ENCODE results near the gene CFAP299.
"Not testable (repeated sequence)": the region's sequence is repeated elsewhere in the genome, so short reads cannot be mapped to it uniquely, and the experiment has no call there.

CFAP299 gene

DNA sequence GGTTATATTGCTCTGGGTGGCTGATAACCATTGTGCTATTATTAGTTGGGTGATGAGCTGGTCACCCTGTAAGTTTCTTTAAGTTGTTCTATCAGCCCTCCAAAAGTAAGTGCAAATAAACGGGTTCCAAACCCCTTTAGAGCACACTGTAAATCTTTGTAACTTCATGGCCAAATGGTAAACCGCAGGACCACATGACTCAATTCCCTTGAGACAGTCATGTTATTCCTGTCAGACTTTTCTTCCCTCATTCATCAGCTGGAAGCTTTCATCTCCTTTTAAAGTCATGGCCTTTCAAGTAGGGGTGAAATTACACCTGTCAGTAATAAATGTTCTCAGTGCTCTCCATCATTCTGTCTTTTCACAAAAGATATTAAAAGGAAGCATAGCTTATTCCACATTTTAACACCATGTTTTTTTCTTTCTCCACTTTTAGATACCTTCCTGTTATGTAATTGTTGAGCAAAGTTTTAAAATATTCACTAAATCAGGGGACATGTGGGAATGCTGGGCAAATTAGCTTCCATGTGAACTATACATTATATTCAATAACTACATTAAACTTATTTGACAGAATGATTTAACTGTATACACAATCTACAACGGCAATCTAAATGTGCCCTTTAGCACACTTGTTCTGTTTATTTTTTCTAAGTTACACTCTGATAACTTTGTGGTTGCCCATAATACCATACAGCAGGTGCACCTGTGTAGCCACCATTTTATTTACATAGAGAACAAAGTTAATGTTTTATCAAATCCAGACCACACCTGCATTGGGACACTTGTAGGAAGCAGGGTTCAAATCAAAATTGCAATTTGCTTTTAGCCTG, 275.5 kb downstream of the CFAP299 start:
- DNase-seq (ENCODE audit: low spot score), result no peak

DNA sequence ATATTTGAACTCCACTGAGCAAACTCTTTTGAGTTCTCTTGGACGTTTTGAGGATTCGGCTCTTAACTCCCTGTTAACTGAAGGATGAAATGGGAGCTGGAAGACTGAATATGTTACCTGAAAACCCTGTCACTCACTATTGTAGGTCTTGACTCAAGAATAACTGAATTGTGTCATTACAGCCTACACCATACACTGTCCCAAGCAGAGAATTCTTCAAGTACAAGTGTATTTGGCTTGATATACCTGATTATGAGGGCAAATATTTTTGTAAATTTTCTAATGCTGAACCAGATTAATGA, 276.1 kb downstream of the CFAP299 start:
- no peak for DNase-seq (ENCODE audit: low spot score)

DNA sequence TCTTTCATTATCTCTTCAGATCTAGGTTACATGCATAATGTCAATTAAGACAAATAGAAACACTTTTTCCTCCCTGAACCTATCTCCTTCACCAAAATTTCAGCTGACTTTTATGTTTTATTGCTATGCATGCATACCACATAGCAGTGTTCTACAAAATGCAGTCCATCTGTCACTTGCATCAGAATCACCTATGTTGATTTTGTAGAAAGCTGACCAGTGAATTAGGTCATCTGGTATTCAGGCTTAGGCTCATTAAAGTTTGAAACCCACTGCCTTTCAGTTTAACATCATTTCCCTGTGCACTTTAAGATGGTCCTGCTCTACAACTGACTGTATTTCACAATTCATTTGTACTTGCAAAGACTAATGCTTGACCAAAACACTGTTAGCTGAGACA, 277.9 kb downstream of the CFAP299 start:
- no peak for DNase-seq (ENCODE audit: low spot score)

DNA sequence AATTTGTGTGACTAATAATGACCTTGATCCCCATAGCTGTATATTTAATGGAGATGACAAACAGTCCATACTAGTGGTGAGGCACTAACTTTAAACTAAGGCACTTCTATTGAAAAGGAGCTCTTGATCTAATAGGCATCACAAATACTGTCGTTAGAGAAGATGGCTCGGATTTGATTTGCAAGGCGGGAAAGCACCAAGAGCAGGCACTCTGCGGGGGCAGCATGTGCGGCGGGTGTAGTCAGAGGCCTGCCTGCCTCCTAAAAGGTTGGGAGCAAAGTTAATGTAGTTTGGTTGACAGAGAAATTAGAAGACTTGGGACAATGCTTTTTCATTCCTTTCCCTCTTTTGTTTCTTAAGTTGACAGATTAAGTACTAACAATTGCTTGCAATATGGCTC, 278.8 kb downstream of the CFAP299 start:
- no peak for DNase-seq (ENCODE audit: low spot score)

DNA sequence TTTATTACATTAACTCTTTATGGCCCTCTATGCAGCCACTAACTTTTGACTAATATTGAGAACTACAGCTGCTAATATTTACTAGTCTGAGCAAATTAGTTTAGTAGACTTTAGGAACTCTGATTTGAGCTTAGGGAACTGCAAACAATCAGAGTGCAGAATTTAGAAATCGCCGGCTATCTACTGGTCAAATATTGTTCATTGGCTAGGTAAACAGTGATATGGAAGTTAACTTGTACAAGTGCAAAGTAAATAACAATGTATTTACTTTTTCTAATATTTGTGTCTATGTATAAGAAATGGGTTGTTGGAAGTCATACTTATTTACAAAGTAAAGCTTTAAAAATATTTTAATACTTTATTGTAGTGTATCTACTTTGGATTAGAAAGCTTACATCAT, 279.6 kb downstream of the CFAP299 start:
- DNase-seq (ENCODE audit: low spot score), result no peak

GRCh38 chr4:80619070-80619674, 283.6 kb downstream of the CFAP299 start:
- DNase-seq (ENCODE audit: low spot score), result peak; percentile 39

GRCh38 chr4:80631861-80632260, 296.3 kb downstream of the CFAP299 start:
- no peak for DNase-seq (ENCODE audit: low spot score)

- no peak for DNase-seq (ENCODE audit: low spot score)
Observed at GRCh38 chr4:80637190-80637589, 301.7 kb downstream of the CFAP299 start.

GRCh38 chr4:80646061-80646460, 310.5 kb downstream of the CFAP299 start:
- DNase-seq (ENCODE audit: low spot score), result no peak

- no peak for DNase-seq (ENCODE audit: low spot score)
Observed at GRCh38 chr4:80655662-80656061, 320.1 kb downstream of the CFAP299 start.

- not testable (repeated sequence) for DNase-seq (ENCODE audit: low spot score)
Observed at GRCh38 chr4:80670118-80670517, 334.6 kb downstream of the CFAP299 start.

- no peak for DNase-seq (ENCODE audit: low spot score)
Observed at GRCh38 chr4:80678413-80678812, 342.9 kb downstream of the CFAP299 start.

- no peak for DNase-seq (ENCODE audit: low spot score)
Observed at GRCh38 chr4:80680934-80681333, 345.4 kb downstream of the CFAP299 start.

- DNase-seq (ENCODE audit: low spot score), result no peak
Observed at GRCh38 chr4:80685214-80685613, 349.7 kb downstream of the CFAP299 start.

GRCh38 chr4:80687736-80688135, 352.2 kb downstream of the CFAP299 start:
- DNase-seq (ENCODE audit: low spot score), result not testable (repeated sequence)

DNA sequence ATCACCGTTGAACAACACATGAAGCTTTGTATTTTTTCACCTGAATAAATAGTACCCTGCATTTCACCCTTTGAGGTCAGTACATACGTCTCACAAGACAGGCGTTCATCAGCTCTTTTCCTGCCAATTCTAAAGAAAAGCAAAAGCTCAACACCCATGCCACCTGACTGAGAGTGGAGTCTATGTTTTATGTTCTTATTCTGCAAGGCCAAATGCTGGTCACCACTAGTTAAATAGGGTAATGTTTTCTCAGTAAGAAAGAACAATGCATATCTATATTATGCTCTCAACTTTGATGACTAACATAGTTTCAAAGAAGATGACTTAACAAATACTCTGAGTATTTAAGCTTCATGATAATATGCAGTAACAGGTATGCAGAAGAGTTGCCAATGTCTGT, 358.6 kb downstream of the CFAP299 start:
- DNase-seq (ENCODE audit: low spot score), result no peak

- DNase-seq (ENCODE audit: low spot score), result no peak
Observed at GRCh38 chr4:80705311-80705710, 369.8 kb downstream of the CFAP299 start.

DNA sequence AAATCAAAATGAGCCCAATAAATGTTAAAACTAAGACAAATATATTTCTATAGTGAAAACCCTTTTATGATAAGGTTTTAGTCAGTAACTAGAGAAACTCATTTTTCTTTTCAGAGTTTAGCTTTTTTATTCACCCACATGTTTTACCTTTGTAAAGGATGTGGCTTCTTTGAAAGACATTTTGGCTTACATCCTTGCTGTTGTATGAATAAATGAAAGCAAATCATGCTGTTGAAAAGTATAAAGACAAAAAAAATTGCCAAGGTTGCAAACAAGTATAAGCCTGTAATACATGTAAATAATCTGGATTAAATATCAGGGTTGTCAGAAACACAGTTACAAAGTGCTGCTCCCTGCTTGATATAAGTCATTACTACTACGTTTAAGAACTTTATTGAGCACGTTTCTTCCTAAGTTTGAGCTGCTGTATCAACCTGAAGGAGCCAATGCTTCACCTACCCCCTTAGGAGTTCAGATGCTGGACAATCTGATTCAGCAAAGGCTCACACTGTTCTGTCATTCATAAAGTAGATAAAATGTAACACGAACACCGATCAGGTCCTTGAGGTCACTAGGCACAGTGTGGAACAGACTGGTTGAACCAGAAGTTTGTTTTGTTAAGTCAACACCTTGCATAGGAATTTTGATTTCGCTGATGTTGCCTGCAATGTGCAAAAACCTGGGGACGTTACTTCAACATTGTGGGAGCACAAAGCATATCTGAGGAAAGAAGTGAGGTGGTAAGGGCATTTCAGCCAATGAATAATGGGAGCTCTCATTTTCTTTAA, 373.7 kb downstream of the CFAP299 start:
- no peak for DNase-seq (ENCODE audit: low spot score)

DNA sequence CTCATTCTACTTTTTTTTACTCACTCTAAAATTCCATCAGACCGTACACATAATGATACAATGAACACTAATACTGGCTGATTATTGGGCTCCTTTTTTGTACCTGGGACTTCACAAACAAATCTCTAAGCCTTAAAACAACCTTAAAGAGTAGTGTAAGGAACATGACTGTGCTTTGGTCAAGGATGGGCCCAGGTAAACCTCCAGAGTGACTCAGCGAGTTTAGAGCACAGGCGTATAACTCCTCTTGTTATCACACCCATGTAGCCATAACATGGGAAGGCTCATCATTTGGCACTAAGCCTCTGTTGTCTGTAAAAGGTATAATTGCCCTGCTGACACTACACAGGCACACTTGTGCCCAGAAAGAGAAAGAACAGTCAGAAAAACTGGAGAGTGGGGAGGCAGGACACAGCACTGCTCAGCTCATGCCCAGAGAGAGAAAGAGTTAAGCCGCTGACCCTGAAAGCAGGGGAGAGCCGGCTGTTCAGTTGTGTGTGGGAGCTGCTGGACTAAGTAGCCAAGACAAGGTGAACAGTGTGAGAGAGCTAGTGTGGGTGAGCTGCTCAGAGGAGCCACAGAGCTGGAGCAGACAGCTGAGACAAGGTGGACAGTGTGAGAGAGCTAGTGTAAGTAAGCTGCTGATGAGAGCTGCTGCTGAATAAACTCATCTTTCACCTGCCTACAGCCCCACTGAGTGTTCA, 375.4 kb downstream of the CFAP299 start:
- no peak for DNase-seq (ENCODE audit: low spot score)

DNA sequence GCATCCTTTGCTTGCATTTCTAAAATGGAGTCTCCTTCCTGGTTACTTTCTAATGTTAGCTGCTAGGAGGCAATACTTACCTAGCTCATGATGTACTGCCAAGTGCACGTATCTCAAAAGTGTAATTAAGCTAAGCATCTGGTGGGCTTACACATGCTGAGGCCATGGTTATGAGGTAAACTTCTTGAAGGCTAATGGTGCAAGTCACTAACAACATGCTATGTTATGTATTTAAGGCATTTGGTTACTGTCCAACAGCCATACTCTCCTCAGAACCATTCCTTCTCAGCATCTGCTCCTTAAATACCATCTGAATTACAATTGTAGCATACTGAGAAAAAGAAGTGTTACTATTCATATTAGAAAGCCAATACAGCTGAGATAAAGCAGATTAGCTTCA, 376.4 kb downstream of the CFAP299 start:
- no peak for DNase-seq (ENCODE audit: low spot score)

GRCh38 chr4:80713409-80713808, 377.9 kb downstream of the CFAP299 start:
- no peak for DNase-seq (ENCODE audit: low spot score)

- no peak for DNase-seq (ENCODE audit: low spot score)
Observed at GRCh38 chr4:80717204-80717603, 381.7 kb downstream of the CFAP299 start.

- DNase-seq (ENCODE audit: low spot score), result no peak
Observed at GRCh38 chr4:80726471-80726870, 390.9 kb downstream of the CFAP299 start.
